Ovary (tissue), 3 donors: ENCODE data around the gene NPR1.
A peak's percentile ranks its signal among the peaks of the same experiment; 100 is the strongest.

Source experiments
- CTCF ChIP-seq, 3 donors: fragments of 450-650 bp in 2 of 3; fragments of 200-600 bp in 1 of 3; IDR thresholded peaks; one replicate each; pipeline versions ENCODE4 v1.5.1 to v1.8.0; 2016 to 2022; ENCODE audit warnings: antibody characterized with exemption in 3 of 3, mild to moderate bottlenecking in 1 of 3
- POLR2A ChIP-seq: fragments of 450-650 bp; IDR thresholded peaks from one replicate; pipeline ENCODE4 v1.6.1; 2017; ENCODE audit warnings: antibody characterized with exemption, mild to moderate bottlenecking, moderate library complexity
- donor health status: DM: no; HTN: no; CAD: no.

GRCh38 chr1:153658400-153659174 lies 19.9 kb upstream of the NPR1 start, which contains the start of gene SNAPIN:
- TF ChIP-seq POLR2A (peak; percentile 72), CTCF (IDR thresholded peaks at IDR 0.05) (peak in 2 of 3 donors; percentile 23 to 30)
